ENCODE measurements around the gene DLG2.

- TF ChIP-seq CTCF (IDR thresholded peaks at IDR 0.05; ENCODE audit: low read depth, low read length, poor library complexity, severe bottlenecking) = no peak
- TF ChIP-seq EZH2phosphoT487 (IDR thresholded peaks at IDR 0.05; ENCODE audit: borderline replicate concordance, low read length) = no peak
Measured at GRCh38 chr11:84413549-84413948, 1213.6 kb downstream of the DLG2 start.

Measured in DOHH2 (cell line).